PC-9 (cell line): ENCODE results near the gene RBMS3.

ENCODE experiments used
- EZH2 ChIP-seq: fragments of 200-600 bp; sonication (generic); IDR thresholded peaks from 2 replicates; pipeline ENCODE4 v1.8.0; 2017; ENCODE audit warnings: antibody characterized with exemption, low read depth
- TF ChIP-seq, protein P1 (sequence below): fragments of 200-600 bp; sonication (generic); conservative IDR thresholded peaks from 2 replicates; pipeline ENCODE4 v1.6.1; 2017; ENCODE audit warnings: mixed run types, antibody characterized with exemption, mild to moderate bottlenecking, moderate library complexity

DNA sequence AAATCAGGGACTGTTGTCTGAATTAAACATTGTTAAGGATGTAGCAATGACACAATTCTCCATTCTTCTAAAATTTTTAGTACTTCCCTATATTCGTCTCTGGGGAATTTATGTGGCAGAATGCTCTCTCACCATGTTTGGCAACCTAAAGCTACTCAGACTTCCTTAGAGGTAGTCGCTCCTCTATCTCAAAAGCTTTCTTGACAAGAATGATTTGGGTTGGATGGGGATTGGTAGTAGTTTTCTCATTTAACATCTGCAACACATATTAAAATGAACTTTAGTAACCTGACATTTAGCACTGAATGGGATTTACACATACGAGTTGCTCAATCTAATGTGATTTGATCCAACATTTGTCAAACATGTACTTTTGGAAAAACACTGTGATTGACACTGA is 233.3 kb downstream of the RBMS3 start:
- TF ChIP-seq, protein P1, sequence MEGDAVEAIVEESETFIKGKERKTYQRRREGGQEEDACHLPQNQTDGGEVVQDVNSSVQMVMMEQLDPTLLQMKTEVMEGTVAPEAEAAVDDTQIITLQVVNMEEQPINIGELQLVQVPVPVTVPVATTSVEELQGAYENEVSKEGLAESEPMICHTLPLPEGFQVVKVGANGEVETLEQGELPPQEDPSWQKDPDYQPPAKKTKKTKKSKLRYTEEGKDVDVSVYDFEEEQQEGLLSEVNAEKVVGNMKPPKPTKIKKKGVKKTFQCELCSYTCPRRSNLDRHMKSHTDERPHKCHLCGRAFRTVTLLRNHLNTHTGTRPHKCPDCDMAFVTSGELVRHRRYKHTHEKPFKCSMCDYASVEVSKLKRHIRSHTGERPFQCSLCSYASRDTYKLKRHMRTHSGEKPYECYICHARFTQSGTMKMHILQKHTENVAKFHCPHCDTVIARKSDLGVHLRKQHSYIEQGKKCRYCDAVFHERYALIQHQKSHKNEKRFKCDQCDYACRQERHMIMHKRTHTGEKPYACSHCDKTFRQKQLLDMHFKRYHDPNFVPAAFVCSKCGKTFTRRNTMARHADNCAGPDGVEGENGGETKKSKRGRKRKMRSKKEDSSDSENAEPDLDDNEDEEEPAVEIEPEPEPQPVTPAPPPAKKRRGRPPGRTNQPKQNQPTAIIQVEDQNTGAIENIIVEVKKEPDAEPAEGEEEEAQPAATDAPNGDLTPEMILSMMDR, result no peak
- no peak for TF ChIP-seq EZH2
